NCI-H2196 (cell line): ENCODE results near the gene MEIOSIN.
"Not testable (repeated sequence)": the region's sequence is repeated elsewhere in the genome, so short reads cannot be mapped to it uniquely, and the experiment has no call there.

Experiments used
- DNase-seq: peaks from one replicate; lab custom pipeline; 2025; ENCODE audit not compliant: unreplicated experiment; lab: John Stamatoyannopoulos, UW

The MEIOSIN gene

GRCh38 chr19:45717983-45718650 is 15.1 kb upstream of the MEIOSIN start:
- DNase-seq: no peak

DNA sequence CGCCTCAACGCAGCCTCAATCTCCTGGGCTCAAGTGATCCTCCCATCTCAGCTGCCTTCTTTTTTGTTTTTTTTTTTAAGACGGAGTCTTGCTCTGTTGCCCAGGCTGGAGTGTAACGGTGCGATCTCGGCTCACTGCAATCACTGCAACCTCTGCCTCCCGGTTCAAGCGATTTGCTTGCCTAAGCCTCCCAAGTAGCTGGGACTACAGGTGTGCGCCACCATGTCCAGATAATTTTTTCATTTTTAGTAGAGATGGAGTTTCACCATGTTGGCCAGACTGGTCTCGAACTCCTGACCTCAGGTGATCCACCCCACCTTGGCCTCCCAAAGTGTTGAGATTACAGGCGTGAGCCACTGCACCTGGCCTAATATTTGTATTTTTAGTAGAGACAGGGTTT is 13.2 kb upstream of the MEIOSIN start:
- DNase-seq: not testable (repeated sequence)

- not testable (repeated sequence) for DNase-seq
Measured at GRCh38 chr19:45728683-45729082, 4.6 kb upstream of the MEIOSIN start.

- DNase-seq: no peak
Measured at GRCh38 chr19:45729800-45730290, 3.4 kb upstream of the MEIOSIN start.

DNA sequence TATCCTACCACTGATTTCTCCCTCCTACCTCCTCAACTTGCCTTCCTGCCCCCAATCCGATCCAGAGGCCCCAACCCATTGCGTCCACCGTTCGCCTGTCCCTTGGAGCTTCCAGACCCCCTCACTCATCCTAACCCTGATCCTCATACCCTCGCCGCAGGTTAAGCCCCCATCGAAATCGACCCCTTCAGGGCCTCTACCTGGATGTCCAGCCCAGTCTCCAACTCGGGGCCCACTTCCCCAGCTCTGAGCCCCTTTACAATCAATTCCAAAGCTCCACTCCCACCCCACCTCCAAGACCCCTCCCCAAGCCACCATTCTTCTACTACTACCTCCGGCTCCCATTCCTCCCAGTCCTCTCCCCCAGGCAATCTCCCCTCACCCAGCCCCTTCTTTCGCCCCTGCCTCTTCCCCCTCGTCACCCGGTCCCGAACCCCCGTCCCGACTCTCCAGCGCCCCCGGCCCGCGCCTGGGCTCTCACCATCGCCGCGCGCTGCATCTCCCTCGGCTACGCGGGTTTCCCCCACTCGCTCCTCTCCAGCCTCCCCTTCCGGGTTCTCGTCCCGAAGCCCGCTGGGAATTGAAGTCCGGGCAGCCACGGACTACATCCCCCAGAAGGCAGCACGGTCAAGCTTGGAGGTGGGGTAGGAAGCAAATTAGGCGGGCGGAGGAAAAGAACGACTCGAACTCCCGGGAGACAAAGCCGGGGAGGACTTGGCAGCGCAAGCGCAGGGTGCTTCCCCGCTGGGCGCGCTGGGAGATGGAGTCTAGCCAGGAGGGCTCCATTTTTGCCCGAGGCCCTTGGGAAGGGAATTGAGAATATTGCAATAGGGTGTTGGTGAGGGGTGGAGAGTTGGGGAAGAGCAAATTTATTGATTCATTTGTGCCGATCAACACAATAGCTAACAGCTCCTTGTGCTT is 2.6 kb upstream of the MEIOSIN start, which contains the start of gene FBXO46:
FBXO46 (minus strand) TSS at position 529 of the 921 bp plus-strand sequence. CDS start 17,401 bp downstream, outside the sequence.
- DNase-seq: peak; percentile 98

DNA sequence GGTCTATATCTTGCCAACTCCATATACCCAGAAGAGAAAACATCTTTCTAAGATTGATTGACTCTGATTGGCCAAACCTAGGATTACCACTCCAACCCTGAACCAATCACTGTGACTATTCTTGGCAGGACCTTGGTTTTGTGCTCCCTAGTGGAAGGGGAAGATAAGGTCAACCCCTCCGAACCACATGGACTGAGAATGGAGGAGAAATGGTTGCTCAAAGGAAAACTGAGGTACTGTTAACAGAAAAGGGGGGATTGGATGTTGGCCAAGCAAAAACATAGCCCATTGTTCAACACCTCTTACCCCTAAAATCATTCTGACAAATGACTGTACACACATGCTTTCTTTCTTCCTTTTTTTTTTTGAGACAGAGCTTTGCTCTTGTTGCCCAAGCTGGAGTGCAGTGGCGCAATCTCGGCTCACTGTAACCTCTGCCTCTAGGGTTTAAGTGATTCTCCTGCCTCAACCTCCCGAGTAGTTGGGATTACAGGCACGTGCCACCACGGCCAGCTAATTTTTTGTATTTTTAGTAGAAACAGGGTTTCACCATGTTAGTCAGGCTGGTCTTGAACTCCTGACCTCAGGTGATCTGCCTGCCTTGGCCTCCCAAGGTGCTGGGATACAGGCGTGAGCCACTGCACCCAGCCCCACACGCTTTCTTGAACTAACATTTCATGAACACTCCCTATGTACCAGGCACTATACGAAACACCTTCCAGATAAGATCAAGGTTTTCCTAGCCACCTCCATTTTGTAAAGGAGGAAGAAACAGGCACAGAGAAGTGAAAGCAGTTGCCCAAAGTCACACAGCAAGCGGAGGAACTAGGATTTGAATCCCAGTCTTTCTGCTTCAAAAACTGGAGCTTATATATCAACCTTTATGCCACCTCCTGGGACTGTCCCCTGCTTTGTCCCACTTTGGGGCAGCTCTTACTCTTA is 6.5 kb downstream of the MEIOSIN start:
- no peak for DNase-seq

DNA sequence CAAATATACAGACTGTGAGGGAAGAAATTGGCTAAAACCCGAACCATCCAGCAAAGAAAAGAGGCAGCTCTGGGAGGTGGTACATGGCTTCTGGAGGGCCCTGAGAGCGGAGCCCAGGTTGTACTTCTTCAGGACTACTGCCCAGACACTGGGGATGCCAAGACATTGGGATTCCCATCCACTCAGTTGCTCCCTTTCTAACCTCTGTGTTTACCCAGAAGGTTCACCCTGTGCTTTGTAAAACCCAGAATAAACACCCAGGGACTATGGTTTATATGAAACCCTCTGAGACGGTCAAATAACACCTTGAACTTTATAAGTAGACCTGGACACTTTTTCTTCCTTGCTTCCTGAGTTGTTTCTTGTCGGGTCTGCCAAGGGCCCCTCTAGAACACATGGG is 9.7 kb downstream of the MEIOSIN start:
- no peak for DNase-seq

- no peak for DNase-seq
Measured at GRCh38 chr19:45745606-45746005, 12.4 kb downstream of the MEIOSIN start.

GRCh38 chr19:45746866-45747265 is 13.6 kb downstream of the MEIOSIN start:
- no peak for DNase-seq

GRCh38 chr19:45747513-45747912 is 14.3 kb downstream of the MEIOSIN start:
- DNase-seq: no peak

DNA sequence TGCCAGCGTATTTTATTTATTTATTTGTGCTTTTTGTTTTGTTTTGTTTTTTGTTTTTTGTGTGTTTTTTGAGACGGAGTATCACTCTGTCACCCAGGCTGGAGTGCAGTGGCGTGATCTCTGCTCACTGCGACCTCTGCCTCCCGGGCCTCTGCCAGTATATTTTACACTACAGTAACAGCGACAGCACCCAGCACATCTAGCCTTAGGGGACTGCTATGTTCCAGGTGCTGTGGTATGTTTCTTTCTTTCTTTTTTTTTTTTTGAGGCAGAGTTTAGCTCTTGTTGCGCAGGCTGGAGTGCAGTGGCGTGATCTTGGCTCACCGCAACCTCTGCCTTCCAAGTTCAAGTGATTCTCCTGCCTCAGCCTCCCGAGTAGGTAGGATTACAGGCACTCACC is 18.2 kb downstream of the MEIOSIN start:
- not testable (repeated sequence) for DNase-seq

DNA sequence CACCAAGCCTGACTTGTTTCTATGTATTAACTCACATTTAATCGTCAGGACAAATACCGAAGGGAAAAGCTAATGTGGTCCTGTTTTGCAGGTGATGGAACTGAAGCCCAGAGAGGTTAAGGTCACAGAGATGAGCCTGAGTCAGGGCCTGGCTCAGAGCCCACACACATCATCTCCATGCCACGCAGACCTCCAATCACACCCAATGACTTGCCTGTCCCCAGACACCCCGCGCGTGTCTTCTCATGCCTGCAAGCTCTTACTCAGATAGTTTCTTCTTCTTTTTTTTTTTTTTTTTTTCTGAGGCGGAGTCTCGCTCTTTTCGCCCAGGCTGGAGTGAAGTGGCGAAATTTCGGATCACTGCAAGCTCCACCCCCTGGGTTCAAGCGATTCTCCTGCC is 19.4 kb downstream of the MEIOSIN start:
- no peak for DNase-seq

DNA sequence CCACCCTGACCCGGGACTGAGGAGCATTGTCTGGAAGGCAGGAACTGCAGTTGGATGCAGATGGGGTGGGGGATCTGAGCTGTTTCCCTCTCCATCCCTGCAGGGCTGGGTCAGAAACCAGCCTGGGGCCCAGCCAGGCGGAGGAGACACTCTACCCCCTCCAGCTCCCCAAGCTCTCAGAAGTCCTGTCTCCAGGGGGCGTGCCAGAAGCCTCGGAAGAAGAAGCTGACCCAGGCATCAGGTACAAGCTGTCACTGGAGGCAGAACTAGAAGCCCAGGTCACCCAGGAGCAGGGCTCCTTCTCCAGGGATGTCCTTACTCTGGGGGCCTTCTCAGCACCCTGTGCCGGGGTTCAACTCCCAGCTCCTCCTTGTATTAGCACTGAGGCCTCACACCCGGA is 20.3 kb downstream of the MEIOSIN start:
- DNase-seq: no peak

GRCh38 chr19:45754323-45754722 is 21.1 kb downstream of the MEIOSIN start:
- no peak for DNase-seq

DNA sequence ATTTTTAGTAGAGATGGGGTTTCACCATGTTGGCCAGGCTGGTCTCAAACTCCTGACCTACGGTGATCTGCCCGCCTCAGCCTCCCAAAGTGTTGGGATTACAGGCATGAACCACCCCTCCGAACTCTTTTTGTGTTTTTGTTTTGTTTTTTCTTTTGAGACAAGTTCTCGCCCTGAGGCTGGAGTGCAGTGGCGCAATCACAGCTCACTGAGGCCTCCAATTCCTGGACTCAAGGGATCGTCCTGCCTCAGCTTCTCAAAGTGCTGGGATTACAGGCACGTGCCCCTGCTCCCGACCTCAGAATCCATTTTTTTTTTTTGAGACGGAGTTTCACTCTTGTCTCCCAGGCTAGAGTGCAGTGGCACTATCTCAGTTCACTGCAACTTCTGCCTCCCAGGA is 24.5 kb downstream of the MEIOSIN start:
- DNase-seq: no peak

DNA sequence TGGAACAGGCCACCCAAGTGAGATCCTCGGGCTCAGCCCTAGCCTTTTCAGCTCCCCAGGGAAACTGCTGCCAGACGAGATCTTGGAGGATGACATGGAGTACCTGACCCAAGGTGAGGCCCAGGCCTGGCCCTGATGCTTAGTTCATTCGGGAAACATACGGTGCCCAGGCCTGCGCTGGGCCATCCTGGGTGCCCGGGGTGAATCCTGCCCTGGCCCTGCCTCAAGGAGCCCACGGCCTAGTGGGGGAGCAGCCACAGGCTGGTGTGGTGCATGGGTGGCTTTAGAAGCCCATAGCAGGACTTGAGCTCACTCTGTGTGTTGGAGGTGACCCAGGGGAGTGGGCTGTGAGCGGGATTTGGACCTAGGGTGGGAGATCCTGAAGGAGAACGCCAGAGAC is 25.7 kb downstream of the MEIOSIN start:
- no peak for DNase-seq

DNA sequence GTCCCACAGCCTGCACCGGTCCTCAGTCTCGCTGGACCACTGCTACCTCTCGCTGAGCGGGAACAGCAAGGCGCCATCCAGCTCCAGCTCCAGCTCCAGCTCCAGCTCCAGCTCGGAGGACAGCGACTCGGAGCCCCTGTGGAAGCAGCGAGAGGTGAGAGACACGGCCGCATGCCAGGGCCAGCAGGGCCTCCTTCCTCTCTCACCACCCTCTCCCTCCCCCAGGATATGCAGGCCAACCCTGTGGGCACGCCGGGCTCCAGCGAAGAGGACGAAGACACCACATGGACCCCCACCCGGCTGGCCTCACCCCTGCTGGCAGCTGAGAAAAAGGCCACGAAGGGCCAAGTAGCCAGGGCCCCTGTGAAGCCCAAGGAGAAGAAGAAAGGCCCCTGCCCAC is 28.5 kb downstream of the MEIOSIN start:
- no peak for DNase-seq

GRCh38 chr19:45762870-45763631 is 29.8 kb downstream of the MEIOSIN start:
- no peak for DNase-seq

DNA sequence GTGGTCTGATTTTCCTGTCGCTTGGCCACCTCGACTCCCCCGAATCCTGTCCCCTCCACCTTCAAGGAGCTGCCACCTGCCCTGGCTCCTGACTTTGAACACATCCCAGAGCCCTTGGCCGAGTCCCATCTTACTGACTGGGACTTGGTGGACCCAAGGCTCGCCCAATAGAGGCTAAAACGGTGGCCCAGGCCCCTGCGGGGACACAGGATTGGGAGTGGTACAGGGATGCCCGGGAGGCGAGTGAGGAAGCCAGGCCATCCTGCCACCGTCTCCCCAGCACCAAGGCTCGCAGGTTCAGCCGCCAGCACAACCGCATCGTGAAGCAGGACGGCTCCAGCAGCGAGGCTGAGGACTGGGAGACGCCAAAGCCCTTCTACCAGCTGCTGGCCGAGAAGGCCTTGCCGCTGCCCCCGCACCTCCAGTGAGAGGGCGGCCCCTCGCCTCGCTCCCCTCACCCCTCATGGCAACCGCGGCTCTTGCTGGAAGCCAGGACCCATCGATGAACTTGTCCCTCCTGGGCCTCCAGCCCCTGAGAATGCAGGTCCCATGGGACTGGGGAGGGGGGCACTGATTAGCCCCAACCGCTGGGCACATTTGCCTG is 30.6 kb downstream of the MEIOSIN start:
- no peak for DNase-seq

DNA sequence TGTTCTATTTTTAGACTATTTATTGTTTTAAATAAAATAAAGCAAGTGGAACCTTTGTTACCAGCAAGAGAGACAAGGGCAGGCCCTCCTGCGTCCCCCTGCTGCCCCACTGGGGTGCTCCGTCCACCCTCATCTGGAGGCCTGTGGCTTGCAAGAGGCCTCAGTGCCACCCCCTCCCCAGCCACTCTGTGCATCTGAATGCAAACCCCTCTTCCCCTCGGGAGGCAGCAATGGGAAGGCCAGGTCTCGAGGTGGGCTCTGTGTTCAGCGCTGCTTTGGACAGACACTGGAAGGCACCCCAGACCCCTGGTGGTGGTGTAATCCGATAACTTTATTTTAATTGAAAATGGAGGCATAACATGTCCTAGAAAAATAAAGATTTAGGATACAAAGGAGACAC is 31.2 kb downstream of the MEIOSIN start:
- DNase-seq: no peak
